Measurements from ENCODE around the gene R3HDM2.

The R3HDM2 gene

DNA sequence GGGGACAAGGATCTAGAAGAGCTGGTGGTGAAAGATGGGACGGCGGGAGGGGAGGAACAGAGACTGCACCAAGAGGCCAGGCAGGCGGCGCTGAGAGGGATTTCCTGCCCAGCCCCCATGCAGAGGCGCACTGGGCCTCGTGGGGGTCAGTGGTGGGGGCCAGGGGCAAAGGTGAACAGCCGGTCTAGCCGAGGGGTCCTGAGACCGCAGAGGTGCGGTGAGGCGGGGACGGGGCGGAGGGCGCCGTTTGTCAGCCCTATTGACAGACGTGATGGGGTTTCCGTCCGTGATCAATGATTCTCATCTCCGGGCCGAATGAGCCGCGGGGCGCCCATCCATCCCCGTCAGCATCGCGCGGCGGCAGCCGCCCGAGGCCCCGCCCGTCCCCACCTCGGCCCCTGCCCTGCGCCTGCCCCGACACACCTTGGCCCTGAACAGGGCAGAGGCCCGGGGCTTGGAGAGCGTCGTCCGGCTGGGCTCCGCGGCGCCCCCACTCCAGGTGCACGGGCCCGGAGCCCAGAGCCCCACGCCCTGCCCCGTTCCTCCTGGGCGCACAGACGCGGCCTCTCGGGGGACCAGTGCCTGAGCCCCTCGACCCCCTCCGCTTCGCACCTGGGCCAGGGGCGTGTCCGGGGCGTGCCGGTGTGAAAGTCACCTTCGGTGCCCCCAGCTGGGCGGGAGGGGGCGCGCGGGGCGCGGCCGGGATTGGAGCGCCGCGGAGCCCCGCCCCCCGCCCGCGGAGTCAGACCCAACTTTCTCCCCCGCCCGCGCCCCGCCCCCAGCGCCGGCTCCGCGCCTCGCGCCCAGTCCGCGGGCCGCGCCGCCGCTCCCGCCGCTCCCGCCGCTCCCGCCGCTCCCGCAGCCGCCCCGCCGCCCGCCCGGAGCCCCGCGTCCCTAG, 214.6 kb downstream of the R3HDM2 start, which contains the start of gene NXPH4:
Gene NXPH4 (plus strand): TSS at position 781 of the 898 bp plus-strand sequence. CDS start 176 bp downstream, outside the sequence.
- DNase-seq (ENCODE audit: low read depth, low spot score) = no peak

DNA sequence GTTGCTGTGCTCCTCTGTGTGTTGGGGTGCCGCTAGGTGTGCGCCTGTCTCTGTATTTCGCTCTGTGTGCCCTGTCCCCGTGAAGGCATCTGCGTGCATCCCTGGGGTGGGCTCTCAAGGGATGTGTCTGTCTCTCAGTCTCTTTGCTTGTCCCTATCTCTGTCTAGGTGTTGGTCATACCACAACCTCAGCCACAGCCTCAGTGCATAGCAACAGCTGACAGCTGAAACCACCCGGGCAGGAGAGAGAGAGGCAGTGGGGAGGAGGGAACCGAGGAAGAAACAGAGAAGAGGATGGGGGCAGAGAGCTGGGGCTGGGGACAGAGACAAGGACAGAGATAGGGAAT, 215.2 kb downstream of the R3HDM2 start:
- no peak overlapping the region for H3K4me3 ChIP-seq (ENCODE audit: low read length)
- DNase-seq (ENCODE audit: low read depth, low spot score) = no peak

More for the DNA sequence above, 214.6 kb downstream of the R3HDM2 start, which contains the start of gene NXPH4:
- peak within 1 kb of the TSS; percentile 48 for H3K4me3 ChIP-seq (ENCODE audit: low read length)

GRCh38 chr12:57215065-57215464, 215.8 kb downstream of the R3HDM2 start:
- H3K4me3 ChIP-seq (ENCODE audit: low read length) = no peak overlapping the region
- no peak for DNase-seq (ENCODE audit: low read depth, low spot score)

DNA sequence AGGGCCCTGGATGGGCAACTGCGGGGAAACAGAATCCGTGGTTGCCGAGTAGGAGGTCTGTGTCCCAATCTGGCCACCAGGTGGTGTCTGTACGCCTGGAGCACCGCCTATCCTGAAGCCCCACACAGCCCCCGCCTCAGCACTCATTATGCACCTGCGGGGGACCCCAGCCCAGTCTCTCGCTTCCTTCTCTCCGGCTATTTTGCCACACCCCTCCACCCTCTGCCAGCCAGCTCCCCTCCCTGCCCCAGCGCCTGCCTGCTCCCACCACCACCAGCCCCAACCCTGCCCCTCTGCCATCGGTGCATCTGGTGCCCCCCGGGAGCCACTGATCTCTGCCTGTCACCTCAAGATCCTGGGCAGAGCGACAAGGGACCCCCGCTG, 216.5 kb downstream of the R3HDM2 start:
- peak; percentile 58 for DNase-seq (ENCODE audit: low read depth, low spot score)
- no peak overlapping the region for H3K4me3 ChIP-seq (ENCODE audit: low read length)

GRCh38 chr12:57213763-57214397, 217.0 kb downstream of the R3HDM2 start:
- no peak for DNase-seq (ENCODE audit: low read depth, low spot score)
- H3K4me3 ChIP-seq (ENCODE audit: low read length) = no peak overlapping the region

- DNase-seq (ENCODE audit: low read depth, low spot score) = peak; percentile 70
- H3K4me3 ChIP-seq (ENCODE audit: low read length) = no peak overlapping the region
These were observed 217.7 kb downstream of the R3HDM2 start for GRCh38 chr12:57213058-57213715.

DNA sequence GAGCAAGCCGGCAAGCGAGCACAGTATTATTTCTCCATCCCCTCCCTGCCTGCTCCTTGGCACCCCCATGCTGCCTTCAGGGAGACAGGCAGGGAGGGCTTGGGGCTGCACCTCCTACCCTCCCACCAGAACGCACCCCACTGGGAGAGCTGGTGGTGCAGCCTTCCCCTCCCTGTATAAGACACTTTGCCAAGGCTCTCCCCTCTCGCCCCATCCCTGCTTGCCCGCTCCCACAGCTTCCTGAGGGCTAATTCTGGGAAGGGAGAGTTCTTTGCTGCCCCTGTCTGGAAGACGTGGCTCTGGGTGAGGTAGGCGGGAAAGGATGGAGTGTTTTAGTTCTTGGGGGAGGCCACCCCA, 218.2 kb downstream of the R3HDM2 start:
- DNase-seq (ENCODE audit: low read depth, low spot score) = no peak
- no peak overlapping the region for H3K4me3 ChIP-seq (ENCODE audit: low read length)

DNA sequence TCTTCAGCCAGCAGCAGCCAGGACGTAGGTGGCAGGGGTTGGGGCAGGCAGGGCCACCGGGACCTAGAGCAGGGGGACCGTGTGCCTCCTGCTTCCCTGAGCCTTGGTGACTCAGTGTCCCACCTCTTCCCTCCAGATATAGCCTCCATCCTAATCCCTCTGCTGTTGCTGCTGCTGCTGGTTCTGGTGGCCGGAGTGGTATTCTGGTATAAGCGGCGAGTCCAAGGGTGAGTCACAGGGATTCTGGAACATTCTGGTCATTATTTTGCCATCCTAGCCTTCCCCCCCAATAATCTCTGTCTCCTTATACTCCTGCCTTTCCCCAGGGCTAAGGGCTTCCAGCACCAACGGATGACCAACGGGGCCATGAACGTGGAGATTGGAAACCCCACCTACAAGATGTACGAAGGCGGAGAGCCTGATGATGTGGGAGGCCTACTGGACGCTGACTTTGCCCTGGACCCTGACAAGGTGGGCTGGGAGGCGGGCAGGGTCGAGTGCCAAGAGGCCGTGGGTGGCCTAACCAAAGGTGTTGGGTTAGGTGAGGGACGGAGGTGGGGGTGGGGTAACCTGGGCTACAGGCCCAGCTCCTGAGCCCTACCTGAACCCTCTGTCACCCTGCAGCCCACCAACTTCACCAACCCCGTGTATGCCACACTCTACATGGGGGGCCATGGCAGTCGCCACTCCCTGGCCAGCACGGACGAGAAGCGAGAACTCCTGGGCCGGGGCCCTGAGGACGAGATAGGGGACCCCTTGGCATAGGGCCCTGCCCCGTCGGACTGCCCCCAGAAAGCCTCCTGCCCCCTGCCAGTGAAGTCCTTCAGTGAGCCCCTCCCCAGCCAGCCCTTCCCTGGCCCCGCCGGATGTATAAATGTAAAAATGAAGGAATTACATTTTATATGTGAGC, 218.8 kb downstream of the R3HDM2 start:
- no peak overlapping the region for H3K4me3 ChIP-seq (ENCODE audit: low read length)
- DNase-seq (ENCODE audit: low read depth, low spot score) = no peak

- H3K4me3 ChIP-seq (ENCODE audit: low read length) = no peak overlapping the region
- no peak for DNase-seq (ENCODE audit: low read depth, low spot score)
These were observed 219.7 kb downstream of the R3HDM2 start for GRCh38 chr12:57210926-57211692.

DNA sequence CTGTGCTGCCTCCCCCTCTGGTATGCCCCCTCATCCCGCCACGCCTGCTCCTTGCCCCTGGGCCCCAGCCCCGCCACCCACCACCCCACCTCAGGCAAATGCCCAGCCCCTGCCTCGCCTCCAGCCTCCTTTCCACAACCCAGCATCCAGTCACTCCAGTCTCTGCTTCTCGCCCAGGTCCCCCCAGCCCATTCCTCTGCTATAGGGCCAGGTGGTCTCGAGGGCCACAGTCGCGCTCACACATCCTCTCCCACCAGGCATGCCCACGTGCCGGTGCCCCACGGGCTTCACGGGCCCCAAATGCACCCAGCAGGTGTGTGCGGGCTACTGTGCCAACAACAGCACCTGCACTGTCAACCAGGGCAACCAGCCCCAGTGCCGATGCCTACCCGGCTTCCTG, 220.4 kb downstream of the R3HDM2 start:
- no peak overlapping the region for H3K4me3 ChIP-seq (ENCODE audit: low read length)
- no peak for DNase-seq (ENCODE audit: low read depth, low spot score)

DNA sequence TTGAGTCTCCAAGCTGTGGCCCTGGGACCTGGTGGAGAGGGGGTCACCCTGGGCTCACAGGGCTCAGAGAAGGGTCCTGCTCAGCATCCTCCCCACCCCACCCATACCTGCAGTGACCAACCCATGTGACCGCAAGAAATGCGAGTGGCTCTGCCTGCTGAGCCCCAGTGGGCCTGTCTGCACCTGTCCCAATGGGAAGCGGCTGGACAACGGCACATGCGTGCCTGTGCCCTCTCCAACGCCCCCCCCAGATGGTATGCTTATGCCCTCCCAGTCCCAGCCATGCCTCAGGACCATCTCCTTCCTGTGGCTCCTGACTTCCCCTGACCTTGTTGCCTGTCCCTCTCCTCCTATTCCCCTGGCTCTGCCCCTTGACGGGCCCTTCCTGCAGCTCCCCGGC, 220.9 kb downstream of the R3HDM2 start:
- no peak overlapping the region for H3K4me3 ChIP-seq (ENCODE audit: low read length)
- DNase-seq (ENCODE audit: low read depth, low spot score) = no peak

GRCh38 chr12:57208631-57209282, 222.1 kb downstream of the R3HDM2 start:
- no peak overlapping the region for H3K4me3 ChIP-seq (ENCODE audit: low read length)
- no peak for DNase-seq (ENCODE audit: low read depth, low spot score)

DNA sequence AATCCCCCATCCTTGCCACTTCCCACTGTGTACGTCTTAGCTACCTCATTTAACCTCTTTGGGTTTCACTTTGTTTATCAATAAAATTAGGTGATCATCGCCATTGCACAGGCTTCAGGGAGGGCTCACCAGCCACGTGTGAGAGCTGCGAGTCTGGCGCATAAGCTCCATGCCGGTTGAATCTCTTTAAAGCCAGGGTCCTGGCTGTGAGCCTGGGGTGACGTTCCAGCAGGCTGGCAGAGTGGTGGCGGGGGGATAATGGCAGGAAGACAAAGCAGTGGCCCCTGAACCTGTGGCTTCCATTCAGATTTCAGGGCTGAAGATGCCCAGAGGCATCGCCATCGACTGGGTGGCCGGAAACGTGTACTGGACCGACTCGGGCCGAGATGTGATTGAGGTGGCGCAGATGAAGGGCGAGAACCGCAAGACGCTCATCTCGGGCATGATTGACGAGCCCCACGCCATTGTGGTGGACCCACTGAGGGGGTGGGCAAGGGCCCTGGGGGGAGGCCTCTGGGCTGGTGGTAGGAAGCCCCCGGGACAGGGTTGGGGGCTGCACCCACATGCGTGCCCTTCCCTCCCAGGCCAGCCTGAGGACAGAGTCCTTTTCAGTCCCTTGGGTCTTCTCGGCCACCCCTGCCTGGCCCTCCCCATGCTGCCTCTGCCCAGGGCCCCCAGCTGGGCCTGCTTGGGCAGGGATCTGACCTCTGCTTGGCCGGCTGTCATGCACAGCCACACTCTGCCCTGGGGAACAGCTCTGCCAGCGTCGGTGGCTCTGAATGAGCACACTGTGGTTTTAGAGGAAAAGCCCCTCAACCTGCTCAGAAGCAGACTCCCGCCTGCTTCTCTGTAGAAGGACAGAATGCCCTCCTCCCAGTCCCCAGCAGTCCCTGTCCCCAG, 222.9 kb downstream of the R3HDM2 start:
- H3K4me3 ChIP-seq (ENCODE audit: low read length) = no peak overlapping the region
- no peak for DNase-seq (ENCODE audit: low read depth, low spot score)

DNA sequence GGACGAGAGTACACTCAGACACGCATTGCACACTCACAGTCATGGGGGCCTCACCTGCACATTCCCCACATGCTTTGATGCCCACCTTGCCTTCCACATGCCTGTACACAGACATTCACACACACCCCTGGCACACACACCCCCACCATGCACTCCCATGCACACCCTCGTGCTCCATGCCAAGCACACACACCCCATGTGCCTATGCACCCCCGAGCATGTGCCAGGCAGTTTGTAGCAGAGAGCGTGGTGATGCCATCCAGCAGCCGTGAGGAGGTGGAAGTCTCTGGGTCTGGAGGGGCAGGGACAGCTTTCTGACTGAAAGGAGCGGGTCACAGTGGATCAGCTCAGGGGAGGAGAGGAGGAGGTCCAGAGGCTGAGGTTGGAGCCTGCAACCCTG, 224.9 kb downstream of the R3HDM2 start:
- DNase-seq (ENCODE audit: low read depth, low spot score) = no peak
- H3K4me3 ChIP-seq (ENCODE audit: low read length) = no peak overlapping the region

GRCh38 chr12:57205186-57205585, 225.7 kb downstream of the R3HDM2 start:
- DNase-seq (ENCODE audit: low read depth, low spot score) = no peak
- H3K4me3 ChIP-seq (ENCODE audit: low read length) = no peak overlapping the region

- no peak for DNase-seq (ENCODE audit: low read depth, low spot score)
- no peak overlapping the region for H3K4me3 ChIP-seq (ENCODE audit: low read length)
These were observed 226.4 kb downstream of the R3HDM2 start for GRCh38 chr12:57204454-57204853.

DNA sequence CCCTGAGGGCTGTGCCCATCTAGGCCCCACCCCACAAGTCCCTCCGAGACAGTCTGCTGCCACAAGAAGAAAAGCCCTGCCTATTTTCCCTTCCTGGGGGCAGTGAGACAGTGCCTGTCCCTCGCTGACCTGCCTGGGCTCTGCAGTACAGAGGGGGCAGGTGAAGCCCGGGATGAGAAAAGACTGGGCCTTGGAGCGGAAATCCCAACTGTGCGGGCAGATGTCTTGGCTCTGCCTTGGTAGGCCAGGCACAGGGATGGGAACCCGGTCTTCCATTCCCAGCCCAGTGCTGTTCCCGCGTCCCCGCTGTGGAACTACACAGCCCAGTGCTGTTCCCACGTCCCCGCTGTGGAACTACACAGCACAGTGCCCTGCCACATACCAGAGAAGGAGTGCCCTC, 227.1 kb downstream of the R3HDM2 start:
- DNase-seq (ENCODE audit: low read depth, low spot score) = no peak
- no peak overlapping the region for H3K4me3 ChIP-seq (ENCODE audit: low read length)
